GM12878 (cell line): Measurements from ENCODE around the gene CDKN3.

Source experiments
- CEBPZ ChIP-seq: fragments of 150-350 bp; IDR thresholded peaks from 2 replicates; pipeline ENCODE4 v1.6.1; 2016; ENCODE audit warnings: low read depth, low read length
- CTCF ChIP-seq, 3 experiments: IDR thresholded peaks in 2 of 3; conservative IDR thresholded peaks in 1 of 3; 2 replicates each; pipeline ENCODE4 v1.5.1; 2011; ENCODE audit warnings: low read depth in 3 of 3, low read length in 3 of 3, mild to moderate bottlenecking in 3 of 3, control low read depth in 2 of 3, moderate library complexity in 2 of 3, inconsistent platforms in 1 of 3, mixed read lengths in 1 of 3; ENCODE audit not compliant: control insufficient read depth in 2 of 3, insufficient read depth in 1 of 3; ENCODE audit errors: extremely low read depth in 1 of 3
- IRF3 ChIP-seq: fragments of 450-650 bp; IDR thresholded peaks from 2 replicates; pipeline ENCODE4 v1.6.1; 2014; ENCODE audit warnings: mild to moderate bottlenecking
- KDM1A ChIP-seq: fragments of 200-600 bp; sonication (generic); IDR thresholded peaks from 2 replicates; pipeline ENCODE4 v1.6.1; 2016; ENCODE audit warnings: borderline replicate concordance
- POLR2A ChIP-seq: IDR thresholded peaks from 2 replicates; pipeline ENCODE4 v1.6.1; 2011; ENCODE audit warnings: low read depth, mild to moderate bottlenecking, low read length

GRCh38 chr14:54349713-54350112 is 47.1 kb upstream of the CDKN3 start:
- TF ChIP-seq KDM1A: no peak
- no peak for TF ChIP-seq CTCF (IDR thresholded peaks at IDR 0.05 in 2 of 3, conservative IDR thresholded peaks at IDR 0.05 in 1 of 3; ENCODE audit: control insufficient read depth in 2 of 3, extremely low read depth in 1 of 3, insufficient read depth in 1 of 3, low read depth in 3 of 3, low read length in 3 of 3)
- no peak for TF ChIP-seq IRF3
- TF ChIP-seq CEBPZ: no peak
- TF ChIP-seq POLR2A: no peak
